OCI-LY7 (cell line): Measurements from ENCODE around the gene DNAH8. TPM values are rescaled to one million over a fixed set of nuclear protein-coding genes. Genes with fewer than 3 reads are reported as not detected.

Source experiments
- BruUV-seq: library from RNA; stranded (reverse); fragments of 400-500 nt; replicated peaks from 2 replicates; lab custom pipeline; 2021; lab: Mats Ljungman, UMichigan
- CTCF ChIA-PET: fragments of 300-600 bp; sonication (Branson Sonifier 250); formaldehyde crosslinking; loops from one replicate; lab custom pipeline; 2022; ENCODE audit warnings: antibody characterized with exemption; ENCODE audit not compliant: unreplicated experiment; lab: Charles Lee
- POLR2A ChIA-PET: fragments of 300-600 bp; sonication (Branson Sonifier 250); formaldehyde crosslinking; loops from one replicate; lab custom pipeline; 2022; ENCODE audit warnings: antibody characterized with exemption; lab: Charles Lee
- DNase-seq: peaks from one replicate; pipeline ENCODE4 v3.0.0-alpha.2; 2015; ENCODE audit warnings: low spot score
- H2AFZ ChIP-seq: fragments of 200-600 bp; sonication (generic), shearing (Covaris generic); 2 replicates; pipeline ENCODE4 v1.6.1; 2014; ENCODE audit warnings: mild to moderate bottlenecking, antibody characterized with exemption, low read length, moderate library complexity
- H3K27ac ChIP-seq: fragments of 200-600 bp; sonication (generic); 2 replicates; pipeline ENCODE4 v1.5.1; 2014; ENCODE audit warnings: mixed run types, low read depth, mild to moderate bottlenecking, moderate library complexity, low read length, inconsistent platforms; ENCODE audit not compliant: poor library complexity, severe bottlenecking
- H3K36me3 ChIP-seq: fragments of 200-600 bp; sonication (generic); 2 replicates; pipeline ENCODE4 v1.6.1; 2014; ENCODE audit warnings: mild to moderate bottlenecking, antibody characterized with exemption, low read length, moderate library complexity, mixed read lengths; ENCODE audit not compliant: insufficient read depth
- H3K4me1 ChIP-seq: fragments of 200-600 bp; sonication (generic); 2 replicates; pipeline ENCODE4 v1.5.1; 2014; ENCODE audit warnings: mild to moderate bottlenecking, low read length; ENCODE audit not compliant: insufficient read depth, poor library complexity, severe bottlenecking
- H3K4me2 ChIP-seq: fragments of 200-600 bp; sonication (generic); 2 replicates; pipeline ENCODE4 v1.6.1; 2014; ENCODE audit warnings: mild to moderate bottlenecking, low read length
- H3K4me3 ChIP-seq: fragments of 200-600 bp; sonication (generic); 2 replicates; pipeline ENCODE4 v1.5.1; 2014; ENCODE audit warnings: mild to moderate bottlenecking, low read depth, low read length; ENCODE audit not compliant: poor library complexity, severe bottlenecking
- H3K79me2 ChIP-seq: fragments of 200-600 bp; sonication (generic); 2 replicates; pipeline ENCODE4 v1.6.1; 2016; ENCODE audit warnings: low read depth, mild to moderate bottlenecking, low read length, moderate library complexity, mixed read lengths; ENCODE audit not compliant: insufficient read depth
- H3K9me2 ChIP-seq: fragments of 200-600 bp; sonication (generic); 2 replicates; pipeline ENCODE4 v1.6.1; 2016; ENCODE audit warnings: mild to moderate bottlenecking, low read length, mixed read lengths; ENCODE audit not compliant: insufficient read depth
- H3K9me3 ChIP-seq: fragments of 200-600 bp; sonication (generic); 2 replicates; pipeline ENCODE4 v1.6.1; 2014; ENCODE audit warnings: mild to moderate bottlenecking, mixed run types, low read length, mixed read lengths
- H4K20me1 ChIP-seq: fragments of 200-600 bp; sonication (generic); 2 replicates; pipeline ENCODE4 v1.6.1; 2014; ENCODE audit warnings: mild to moderate bottlenecking, antibody characterized with exemption, low read length, moderate library complexity, mixed read lengths; ENCODE audit not compliant: insufficient read depth
- EZH2phosphoT487 ChIP-seq: fragments of 200-600 bp; sonication (generic); IDR thresholded peaks from 2 replicates; pipeline ENCODE4 v1.6.1; 2018; ENCODE audit warnings: low read depth, borderline replicate concordance, mild to moderate bottlenecking, mixed run types, antibody characterized with exemption, low read length, moderate library complexity, mixed read lengths
- intact Hi-C: fragments of 100-400 bp; cut with micrococcal nuclease; formaldehyde crosslinking; loops from one replicate; pipeline ENCODE4 v1.10.0; 2022; ENCODE audit not compliant: unreplicated experiment
- total RNA-seq, 2 experiments: library from RNA; depleted of rRNA in 1 of 2; stranded (reverse); fragments of >200 nt in 1 of 2; shearing (Covaris generic) in 1 of 2; gene quantifications; 2 replicates each; pipeline ENCODE4 v1.2.3, GENCODE V29; 2014 to 2022
- TF ChIP-seq, protein P1 (sequence below): fragments of 200-600 bp; sonication (generic); conservative IDR thresholded peaks from 2 replicates; pipeline ENCODE4 v1.5.1; 2014; ENCODE audit warnings: mild to moderate bottlenecking, antibody characterized with exemption, low read length, moderate library complexity, mixed read lengths

DNAH8 gene
- total RNA-seq, 2 experiments from 2014 or later: not detected

DNA sequence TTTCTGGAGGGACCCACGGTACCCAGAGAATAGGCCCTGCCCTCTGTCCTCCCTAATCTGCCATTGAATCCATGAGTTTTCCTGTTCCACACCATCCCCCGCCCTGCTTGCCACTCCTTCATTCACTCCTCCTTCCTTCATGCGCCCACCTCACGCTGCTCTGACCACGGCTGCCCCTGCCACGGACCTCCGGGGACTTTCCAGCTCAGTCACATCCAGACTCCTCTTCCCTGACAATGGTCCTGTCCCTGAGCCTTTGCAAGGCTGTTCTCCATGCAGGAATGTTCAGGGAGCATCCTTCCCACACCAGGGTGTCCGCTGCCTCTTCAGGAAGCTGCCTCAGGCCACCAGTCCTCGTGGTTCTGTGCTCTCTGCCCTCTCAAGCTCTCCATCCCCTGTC lies 359.4 kb downstream of the DNAH8 start:
- no peaks in the 10 kb centered on the region for H3K9me2 ChIP-seq
- H3K79me2 ChIP-seq: no peaks in the 10 kb centered on the region
- intact Hi-C loops: no loop called here
- no peak for DNase-seq
- no peak overlapping the region for H3K27ac ChIP-seq
- no TSS peak for BruUV-seq
- H3K4me1 ChIP-seq: no peaks in the 10 kb centered on the region
- TF ChIP-seq EZH2phosphoT487: no peak
- TF ChIP-seq, protein P1, sequence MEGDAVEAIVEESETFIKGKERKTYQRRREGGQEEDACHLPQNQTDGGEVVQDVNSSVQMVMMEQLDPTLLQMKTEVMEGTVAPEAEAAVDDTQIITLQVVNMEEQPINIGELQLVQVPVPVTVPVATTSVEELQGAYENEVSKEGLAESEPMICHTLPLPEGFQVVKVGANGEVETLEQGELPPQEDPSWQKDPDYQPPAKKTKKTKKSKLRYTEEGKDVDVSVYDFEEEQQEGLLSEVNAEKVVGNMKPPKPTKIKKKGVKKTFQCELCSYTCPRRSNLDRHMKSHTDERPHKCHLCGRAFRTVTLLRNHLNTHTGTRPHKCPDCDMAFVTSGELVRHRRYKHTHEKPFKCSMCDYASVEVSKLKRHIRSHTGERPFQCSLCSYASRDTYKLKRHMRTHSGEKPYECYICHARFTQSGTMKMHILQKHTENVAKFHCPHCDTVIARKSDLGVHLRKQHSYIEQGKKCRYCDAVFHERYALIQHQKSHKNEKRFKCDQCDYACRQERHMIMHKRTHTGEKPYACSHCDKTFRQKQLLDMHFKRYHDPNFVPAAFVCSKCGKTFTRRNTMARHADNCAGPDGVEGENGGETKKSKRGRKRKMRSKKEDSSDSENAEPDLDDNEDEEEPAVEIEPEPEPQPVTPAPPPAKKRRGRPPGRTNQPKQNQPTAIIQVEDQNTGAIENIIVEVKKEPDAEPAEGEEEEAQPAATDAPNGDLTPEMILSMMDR: no peak
- no peak overlapping the region for H3K4me3 ChIP-seq
- ChIA-PET POLR2A (interaction anchor here (0.6 kb wide), 1 partner anchor 344 kb away, joined by 3 read pairs; no protein-coding TSS in a partner anchor), CTCF (no interaction called here)
- no peaks in the 10 kb centered on the region for H3K36me3 ChIP-seq
- no peak overlapping the region for H3K4me2 ChIP-seq
- no peak overlapping the region for H2AFZ ChIP-seq
- no peaks in the 10 kb centered on the region for H4K20me1 ChIP-seq
- no peaks in the 10 kb centered on the region for H3K9me3 ChIP-seq

DNA sequence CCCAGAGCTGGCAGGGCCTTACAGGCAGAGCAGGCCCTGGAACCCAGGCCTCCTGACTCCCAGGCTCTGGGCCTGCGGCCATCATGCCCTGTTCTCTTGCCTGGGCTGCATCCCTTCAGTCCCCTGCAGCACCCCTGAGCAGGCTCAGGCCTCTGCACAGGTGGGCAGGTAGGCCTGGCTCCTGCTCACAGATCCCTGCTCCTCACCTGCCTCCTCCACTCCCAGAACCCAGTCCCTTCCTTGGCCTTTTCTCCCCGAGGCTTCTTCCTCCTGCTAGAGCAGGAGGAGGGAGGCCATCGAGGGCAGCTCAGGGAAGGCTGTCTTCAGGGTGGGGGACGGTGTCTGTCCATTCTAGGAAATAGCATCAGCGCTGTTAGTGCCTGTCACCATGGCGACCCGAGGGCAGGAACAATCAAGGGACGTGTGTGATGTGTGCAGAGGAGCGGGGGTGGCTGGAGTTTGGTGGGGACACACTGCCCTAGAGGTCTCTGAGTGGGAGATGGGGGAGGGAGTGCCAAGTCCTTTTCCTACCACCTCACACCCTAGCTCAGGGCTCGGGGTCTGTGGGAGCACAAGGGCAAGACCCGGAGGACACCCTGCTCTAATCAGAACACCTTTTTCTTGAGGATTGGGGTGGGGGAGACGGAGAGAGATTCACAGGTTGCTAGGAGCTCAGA lies 360.0 kb downstream of the DNAH8 start:
- no peak for DNase-seq
- Histone ChIP-seq H2AFZ (no peak overlapping the region), H4K20me1 (no peaks in the 10 kb centered on the region), H3K9me2 (no peaks in the 10 kb centered on the region), H3K4me3 (no peak overlapping the region), H3K9me3 (no peaks in the 10 kb centered on the region), H3K79me2 (no peaks in the 10 kb centered on the region), H3K4me2 (no peak overlapping the region), H3K36me3 (no peaks in the 10 kb centered on the region), H3K27ac (no peak overlapping the region), H3K4me1 (no peaks in the 10 kb centered on the region)
- intact Hi-C loops: no loop called here
- POLR2A ChIA-PET: interaction anchor here (0.6 to 0.8 kb wide), 2 partner anchors 27 to 344 kb away, joined by 3 read pairs; no protein-coding TSS in a partner anchor
- CTCF ChIA-PET: no interaction called here
- BruUV-seq: no TSS peak
- TF ChIP-seq EZH2phosphoT487: no peak
- TF ChIP-seq, protein P1: no peak
